COR-L47 (cell line): ENCODE results near the gene TESPA1.
"Not testable (repeated sequence)": the region's sequence is repeated elsewhere in the genome, so short reads cannot be mapped to it uniquely, and the experiment has no call there.

Experiments
- DNase-seq: peaks from one replicate; lab custom pipeline; 2025; lab: John Stamatoyannopoulos, UW

The TESPA1 gene

GRCh38 chr12:54984658-54985376 lies at the start of gene TESPA1:
Gene TESPA1, minus strand, starts transcription at chr12:54984762. Its CDS starts 10,200 bp downstream, at chr12:54974562.
- no peak for DNase-seq

GRCh38 chr12:55034218-55034617 lies 49.7 kb upstream of the TESPA1 start:
- no peak for DNase-seq

- DNase-seq: no peak
Measured at GRCh38 chr12:55025508-55025907, 40.9 kb upstream of the TESPA1 start.

GRCh38 chr12:55024575-55024974 lies 40.0 kb upstream of the TESPA1 start:
- DNase-seq: no peak

- DNase-seq: no peak
Measured at GRCh38 chr12:55019784-55020183, 35.2 kb upstream of the TESPA1 start, which contains the start of gene NEUROD4. Gene NEUROD4, plus strand, starts transcription at chr12:55019974. Its CDS starts 6,466 bp downstream, at chr12:55026440.

- DNase-seq: no peak
Measured at GRCh38 chr12:55017416-55017925, 32.9 kb upstream of the TESPA1 start.

GRCh38 chr12:55008944-55009585 lies 24.5 kb upstream of the TESPA1 start:
- no peak for DNase-seq

- no peak for DNase-seq
Measured at GRCh38 chr12:55002355-55002754, 17.8 kb upstream of the TESPA1 start.

GRCh38 chr12:55001198-55001868 lies 16.8 kb upstream of the TESPA1 start:
- DNase-seq: no peak

GRCh38 chr12:54998958-54999510 lies 14.5 kb upstream of the TESPA1 start:
- DNase-seq: no peak

- DNase-seq: no peak
Measured at GRCh38 chr12:54997929-54998522, 13.5 kb upstream of the TESPA1 start.

GRCh38 chr12:54996205-54996604 lies 11.6 kb upstream of the TESPA1 start:
- no peak for DNase-seq

- DNase-seq: peak; percentile 10
Measured at GRCh38 chr12:54993181-54993835, 8.7 kb upstream of the TESPA1 start.

- DNase-seq: no peak
Measured at GRCh38 chr12:54991991-54992375, 7.4 kb upstream of the TESPA1 start.

- DNase-seq: no peak
Measured at GRCh38 chr12:54991161-54991990, 6.8 kb upstream of the TESPA1 start.

- DNase-seq: no peak
Measured at GRCh38 chr12:54989829-54990228, 5.3 kb upstream of the TESPA1 start.

- DNase-seq: no peak
Measured at GRCh38 chr12:54988402-54989054, 4.0 kb upstream of the TESPA1 start.

- DNase-seq: no peak
Measured at GRCh38 chr12:54987611-54988231, 3.2 kb upstream of the TESPA1 start.

GRCh38 chr12:54986773-54987172 lies 2.2 kb upstream of the TESPA1 start:
- not testable (repeated sequence) for DNase-seq
